Forelimb muscle (tissue), 1 donor: ENCODE data around the gene LRRC25. TPM values are rescaled to one million over a fixed set of nuclear protein-coding genes. Genes with fewer than 3 reads are reported as not detected.
"Not testable (repeated sequence)": the region's sequence is repeated elsewhere in the genome, so short reads cannot be mapped to it uniquely, and the experiment has no call there.

Experiments
- DNase-seq: peaks from one replicate; pipeline ENCODE4 v3.0.0-alpha.2; 2013; ENCODE audit warnings: low read depth
- polyA plus RNA-seq: library from polyadenylated mRNA; unstranded; fragments of 120-200 nt; gene quantifications from one replicate; pipeline ENCODE4 v1.2.1, GENCODE V29; 2013; ENCODE audit not compliant: insufficient read length

The LRRC25 gene
- polyA plus RNA-seq, 1 donor: 1.6 TPM

GRCh38 chr19:18380843-18381242 is 16.6 kb downstream of the LRRC25 start:
- no peak for DNase-seq

- DNase-seq: peak; percentile 68
Observed at GRCh38 chr19:18379803-18380747, 17.3 kb downstream of the LRRC25 start.

- DNase-seq: no peak
Observed at GRCh38 chr19:18377026-18377425, 20.4 kb downstream of the LRRC25 start.

DNA sequence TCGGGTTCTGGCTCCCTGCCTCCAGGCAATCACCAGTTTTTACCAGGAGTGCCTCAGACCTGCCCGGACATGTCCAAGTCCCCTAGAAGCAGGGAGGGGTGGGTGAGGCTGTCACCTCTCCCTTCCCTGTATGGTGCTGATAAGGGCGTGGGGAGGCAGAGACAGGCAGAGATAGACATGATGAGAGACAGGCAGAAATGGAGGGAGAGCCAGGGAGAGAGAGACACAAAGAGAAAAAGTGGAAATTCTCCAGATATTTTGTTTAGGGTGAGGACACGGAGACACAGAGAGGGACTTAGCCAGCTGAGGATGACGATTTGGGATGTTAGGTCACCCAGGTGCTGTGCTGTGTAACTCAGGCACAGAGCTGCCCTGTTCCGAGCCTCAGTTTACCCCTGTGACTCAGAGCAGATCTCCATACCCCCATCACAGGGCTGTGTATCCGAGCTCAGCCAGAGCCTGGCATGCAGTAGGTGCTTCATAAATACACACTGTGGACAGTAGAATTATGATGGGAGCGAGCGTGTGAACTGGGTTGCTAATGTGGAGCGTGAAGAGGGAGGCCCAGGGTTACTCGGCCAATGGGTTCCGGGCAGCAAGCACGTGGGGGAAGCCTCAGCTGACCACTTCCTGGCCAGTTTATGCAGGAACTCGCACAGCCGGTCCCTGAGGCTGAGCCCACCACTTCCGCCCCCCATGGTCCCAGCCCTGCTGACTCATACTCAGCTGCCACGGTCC is 23.4 kb downstream of the LRRC25 start:
- peak; percentile 60 for DNase-seq

- DNase-seq: no peak
Observed at GRCh38 chr19:18373407-18373891, 24.0 kb downstream of the LRRC25 start.

GRCh38 chr19:18368504-18369222 is 28.8 kb downstream of the LRRC25 start:
- no peak for DNase-seq

- DNase-seq: no peak
Observed at GRCh38 chr19:18366021-18366435, 31.4 kb downstream of the LRRC25 start.

GRCh38 chr19:18364826-18365528 is 32.4 kb downstream of the LRRC25 start:
- peak; percentile 60 for DNase-seq

DNA sequence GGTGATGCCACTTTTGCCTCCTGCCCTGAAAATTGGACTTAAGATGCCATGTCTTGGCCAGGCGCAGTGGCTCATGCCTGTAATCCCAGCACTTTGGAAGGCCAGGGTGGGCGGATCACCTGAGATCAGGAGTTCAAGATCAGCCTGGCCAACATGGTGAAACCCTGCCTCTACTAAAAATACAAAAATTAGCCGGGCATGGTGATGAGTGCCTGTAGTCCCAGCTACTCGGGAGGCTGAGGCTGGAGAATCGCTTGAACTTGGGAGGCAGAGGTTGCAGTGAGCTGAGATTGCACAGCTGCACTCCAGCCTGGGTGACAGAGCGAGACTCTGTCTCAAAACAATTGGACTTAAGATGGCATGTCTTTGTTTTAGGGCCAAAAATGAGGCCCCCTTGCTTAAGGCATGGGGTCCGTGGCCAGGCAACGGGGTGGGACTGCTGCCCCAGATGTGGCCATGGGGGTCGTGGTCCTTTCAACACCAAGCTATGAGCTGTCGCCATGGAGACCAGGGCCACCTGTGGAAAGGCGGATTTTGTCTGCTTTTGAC is 33.1 kb downstream of the LRRC25 start:
- not testable (repeated sequence) for DNase-seq

- no peak for DNase-seq
Observed at GRCh38 chr19:18363787-18364186, 33.6 kb downstream of the LRRC25 start.

- DNase-seq: no peak
Observed at GRCh38 chr19:18362934-18363542, 34.4 kb downstream of the LRRC25 start.

DNA sequence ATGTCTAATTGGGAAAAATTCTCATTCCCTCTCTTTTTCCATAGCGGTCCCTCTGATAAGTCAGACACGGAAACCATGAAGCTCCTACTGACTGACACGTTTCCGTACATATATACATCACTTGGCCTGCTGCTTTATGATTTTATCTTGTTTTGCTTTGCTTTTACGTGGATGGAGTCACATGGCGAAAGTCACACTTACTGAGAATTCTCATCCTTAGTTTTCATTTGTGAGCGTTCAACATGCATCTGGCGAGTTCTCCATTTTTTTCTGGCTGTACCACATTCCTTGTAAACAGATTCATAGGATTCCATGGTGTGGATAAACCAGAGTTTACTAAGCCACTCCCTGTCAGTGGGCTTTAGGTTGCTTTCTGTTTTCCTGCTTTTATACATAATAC is 35.8 kb downstream of the LRRC25 start:
- DNase-seq: no peak

- no peak for DNase-seq
Observed at GRCh38 chr19:18357041-18357440, 40.4 kb downstream of the LRRC25 start.

- not testable (repeated sequence) for DNase-seq
Observed at GRCh38 chr19:18354743-18355142, 42.7 kb downstream of the LRRC25 start.

DNA sequence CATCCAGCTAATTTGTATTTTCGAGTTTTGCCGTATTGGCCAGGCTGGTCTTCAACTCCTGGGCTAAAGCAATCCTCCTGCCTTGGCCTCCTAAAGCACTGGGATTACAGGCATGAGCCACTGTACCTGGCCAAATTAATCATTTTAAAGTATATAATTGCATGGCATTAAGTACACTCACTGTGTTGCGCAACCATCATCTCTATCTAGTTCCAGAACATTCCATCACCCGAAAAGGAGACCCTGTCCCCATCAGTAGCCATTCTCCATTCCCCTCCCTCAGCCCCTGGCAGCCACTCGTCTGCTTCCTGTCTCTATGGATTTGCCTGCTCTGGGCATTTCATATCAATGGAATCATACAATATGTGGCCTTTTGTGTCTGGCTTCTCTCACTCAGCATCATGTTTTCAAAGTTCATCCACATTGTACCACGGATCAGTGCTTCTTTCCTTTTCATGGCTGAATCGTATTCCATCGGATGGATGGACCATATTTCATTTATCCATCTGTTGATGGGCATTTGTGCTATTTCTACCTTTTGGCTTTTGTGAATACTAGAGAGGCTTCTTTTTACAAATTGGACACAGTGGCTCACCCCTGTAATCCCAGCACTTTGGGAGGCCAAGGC is 43.9 kb downstream of the LRRC25 start:
- DNase-seq: no peak

DNA sequence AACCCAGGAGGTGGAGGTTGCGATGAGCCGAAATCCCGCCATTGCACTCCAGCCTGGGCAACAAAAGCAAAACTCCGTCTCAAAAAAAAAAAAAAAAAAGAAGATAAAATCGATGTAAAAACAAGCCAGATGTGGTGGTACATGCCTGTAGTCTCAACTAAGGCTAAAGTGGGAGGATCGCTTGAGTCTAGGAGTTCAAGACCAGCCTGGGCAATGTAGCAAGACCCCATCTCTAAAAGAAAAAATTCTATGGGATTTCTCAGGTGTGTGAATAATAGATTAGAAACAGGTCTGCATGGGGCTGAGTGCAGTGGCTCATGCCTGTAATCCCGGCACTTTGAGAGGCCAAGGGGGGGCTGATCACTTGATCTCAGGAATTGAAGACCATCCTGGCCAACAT is 45.9 kb downstream of the LRRC25 start:
- DNase-seq: no peak

DNA sequence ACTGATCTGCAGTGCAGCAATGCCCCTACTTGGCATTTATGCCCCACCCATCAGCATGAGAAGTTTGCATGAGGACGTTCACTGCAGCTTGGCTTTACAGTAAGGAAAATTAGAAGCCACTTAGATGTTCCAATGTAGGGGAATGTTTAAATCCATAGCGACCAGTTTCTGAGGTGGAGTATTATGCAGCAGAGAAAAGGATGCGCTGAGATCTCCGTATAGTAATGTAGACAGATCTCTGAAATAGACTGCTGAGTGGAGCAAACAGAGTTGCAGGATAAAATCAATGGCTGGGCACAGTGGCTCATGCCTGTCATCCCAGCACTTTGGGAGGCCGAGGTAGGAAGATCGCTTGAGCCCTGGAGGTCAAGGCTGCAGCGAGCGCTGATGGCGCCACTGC is 46.9 kb downstream of the LRRC25 start:
- no peak for DNase-seq

- DNase-seq: no peak
Observed at GRCh38 chr19:18349524-18350128, 47.8 kb downstream of the LRRC25 start.

DNA sequence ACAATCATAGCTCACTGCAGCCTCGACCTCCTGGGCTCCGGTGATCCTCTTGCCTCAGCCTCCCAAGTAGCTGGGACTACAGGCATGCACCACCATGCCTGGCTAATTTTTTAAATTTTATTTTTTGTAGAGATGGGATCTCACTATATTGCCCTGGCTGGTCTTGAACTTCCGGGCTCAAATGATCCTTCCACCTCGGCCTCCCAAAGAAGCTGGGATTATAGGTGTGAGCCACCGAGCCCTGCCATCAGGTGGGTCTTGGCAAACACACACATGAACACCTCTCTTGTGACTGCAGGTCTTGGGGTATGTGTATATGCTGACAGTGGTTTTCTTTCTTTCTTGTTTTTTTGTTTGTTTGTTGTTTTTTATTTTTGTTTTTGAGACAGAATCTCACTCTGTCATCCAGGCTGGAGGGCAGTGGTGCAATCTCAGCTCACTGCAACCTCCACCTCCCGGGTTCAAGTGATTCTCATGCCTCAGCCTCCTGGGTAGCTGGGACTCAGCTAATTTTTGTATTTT is 48.5 kb downstream of the LRRC25 start:
- DNase-seq: not testable (repeated sequence)
